CD4-positive, alpha-beta memory T cell (primary cell): ENCODE measurements around the gene FAM120A. TPM values are rescaled to one million over a fixed set of nuclear protein-coding genes. Genes with fewer than 3 reads are reported as not detected.
A peak's percentile ranks its signal among the peaks of the same experiment; 100 is the strongest.

Source experiments
- CTCF ChIA-PET: fragments of 350-600 bp; sonication (Branson Sonifier 250); formaldehyde crosslinking; loops from one replicate; lab custom pipeline; 2021; ENCODE audit warnings: inconsistent platforms; ENCODE audit not compliant: partially characterized antibody; lab: Charles Lee
- POLR2A ChIA-PET: fragments of 350-600 bp; sonication (Branson Sonifier 250); formaldehyde crosslinking; loops from one replicate; lab custom pipeline; 2021; ENCODE audit not compliant: partially characterized antibody; lab: Charles Lee
- DNase-seq, 5 donors: peaks; one replicate each; pipeline versions ENCODE4 v3.0.0 to v3.0.0-alpha.2; 2020 to 2022; ENCODE audit warnings: mixed read lengths in 1 of 5
- H3K27ac ChIP-seq: one replicate; pipeline ENCODE4 v1.7.0; 2013; ENCODE audit warnings: low read depth, low read length
- H3K27me3 ChIP-seq: 2 replicates; pipeline ENCODE4 v1.7.0; 2013; ENCODE audit warnings: mild to moderate bottlenecking, low read length, moderate library complexity; ENCODE audit not compliant: insufficient read depth
- H3K36me3 ChIP-seq: 2 replicates; pipeline ENCODE4 v1.7.0; 2013; ENCODE audit warnings: mild to moderate bottlenecking, low read length, moderate library complexity; ENCODE audit not compliant: insufficient read depth
- H3K4me1 ChIP-seq: 2 replicates; pipeline ENCODE4 v1.7.0; 2013; ENCODE audit warnings: mild to moderate bottlenecking, low read length, moderate library complexity; ENCODE audit not compliant: insufficient read depth
- H3K4me3 ChIP-seq, 2 donors: one replicate each; pipeline ENCODE4 v1.7.0; 2013; ENCODE audit warnings: low read length in 2 of 2, mild to moderate bottlenecking in 1 of 2
- H3K9me3 ChIP-seq, 2 donors: one replicate each; pipeline ENCODE4 v1.7.0; 2013; ENCODE audit warnings: low read length in 2 of 2, control low read depth in 1 of 2; ENCODE audit not compliant: control insufficient read depth in 1 of 2
- H3K27ac Mint-ChIP-seq, 7 donors: one replicate each; pipeline ENCODE4 v1.8.0; 2020 to 2021; ENCODE audit warnings: mixed read lengths in 7 of 7, mild to moderate bottlenecking in 6 of 7, inconsistent platforms in 3 of 7, moderate library complexity in 3 of 7
- H3K27me3 Mint-ChIP-seq, 2 donors: one replicate each; pipeline ENCODE4 v1.8.0; 2020 to 2021; ENCODE audit warnings: mixed read lengths in 2 of 2
- H3K36me3 Mint-ChIP-seq, 2 donors: one replicate each; pipeline ENCODE4 v1.8.0; 2020 to 2021; ENCODE audit warnings: mixed read lengths in 2 of 2, inconsistent platforms in 1 of 2, mild to moderate bottlenecking in 1 of 2
- H3K4me1 Mint-ChIP-seq, 4 donors: one replicate each; pipeline ENCODE4 v1.8.0; 2020 to 2021; ENCODE audit warnings: mixed read lengths in 4 of 4, mild to moderate bottlenecking in 1 of 4
- H3K4me3 Mint-ChIP-seq, 8 donors: one replicate each; pipeline ENCODE4 v1.8.0; 2020 to 2021; ENCODE audit warnings: mixed read lengths in 8 of 8, mild to moderate bottlenecking in 7 of 8, moderate library complexity in 6 of 8, inconsistent platforms in 3 of 8
- H3K9me3 Mint-ChIP-seq, 8 donors: one replicate each; pipeline ENCODE4 v1.8.0; 2020 to 2021; ENCODE audit warnings: mixed read lengths in 8 of 8, mild to moderate bottlenecking in 5 of 8, inconsistent platforms in 3 of 8, moderate library complexity in 1 of 8
- intact Hi-C: fragments of 100-400 bp; cut with micrococcal nuclease; formaldehyde crosslinking; loops from one replicate; pipeline ENCODE4 v1.15.1; 2023
- polyA plus RNA-seq, 2 donors: library from polyadenylated mRNA; unstranded; fragments of 300-500 nt; fragmentation: Illumina TruSeq; gene quantifications; one replicate each; pipeline ENCODE4 v1.2.3, GENCODE V29; 2021
- total RNA-seq, 2 experiments: library from RNA; stranded (reverse); gene quantifications; one replicate each; pipeline ENCODE4 v1.2.3, GENCODE V29; 2021

FAM120A gene
- total and polyA plus RNA-seq, 4 experiments from 2014 or later = 6.2 to 88.5 (median 49.9) TPM

DNA sequence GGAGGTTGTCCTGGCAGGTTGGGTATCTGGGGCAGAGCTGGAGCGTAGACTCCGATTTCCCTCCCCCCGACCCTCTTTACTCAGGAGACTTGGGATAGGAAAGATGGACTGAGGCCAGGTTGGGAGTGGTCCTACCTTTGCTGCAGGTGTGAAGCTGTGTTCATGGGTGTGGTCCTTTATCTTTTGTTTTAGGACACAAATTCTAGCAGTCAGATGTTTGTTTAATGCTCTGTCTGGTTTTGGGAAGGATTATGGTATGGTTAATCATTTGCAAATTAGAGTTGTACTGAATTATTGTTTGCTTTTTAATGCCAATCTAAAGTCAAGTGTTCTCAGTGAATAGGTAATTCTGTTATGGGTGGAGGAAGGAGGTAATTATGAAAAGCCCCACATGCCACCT is 16.0 kb downstream of the FAM120A start:
- H3K27ac ChIP-seq = no peak overlapping the region
- peaks cover 69 to 93% (median 79%) of the 10 kb centered on the region in 4 donors for H3K4me1 Mint-ChIP-seq
- peak overlapping the region in 7 of 8 donors; percentile 41 to 76 (median 67) for H3K4me3 Mint-ChIP-seq
- no peaks in the 10 kb centered on the region for H3K27me3 Mint-ChIP-seq
- H3K4me1 ChIP-seq = peaks cover 76% of the 10 kb centered on the region
- ChIA-PET POLR2A (interaction anchor here (1.1 kb wide), 1 partner anchor 14 kb away, joined by 3 read pairs; the partner anchor contains the start of gene FAM120AOS), CTCF (no interaction called here)
- no peaks in the 10 kb centered on the region for H3K36me3 ChIP-seq
- peaks cover 14 to 21% of the 10 kb centered on the region in 2 donors for H3K36me3 Mint-ChIP-seq
- H3K4me3 ChIP-seq = no peak overlapping the region
- DNase-seq = no peak
- intact Hi-C loops = no loop called here
- no peaks in the 10 kb centered on the region for H3K9me3 Mint-ChIP-seq
- H3K9me3 ChIP-seq = no peaks in the 10 kb centered on the region
- H3K27ac Mint-ChIP-seq = peak overlapping the region in 4 of 7 donors; percentile 22 to 61 (median 40)
- no peaks in the 10 kb centered on the region for H3K27me3 ChIP-seq

DNA sequence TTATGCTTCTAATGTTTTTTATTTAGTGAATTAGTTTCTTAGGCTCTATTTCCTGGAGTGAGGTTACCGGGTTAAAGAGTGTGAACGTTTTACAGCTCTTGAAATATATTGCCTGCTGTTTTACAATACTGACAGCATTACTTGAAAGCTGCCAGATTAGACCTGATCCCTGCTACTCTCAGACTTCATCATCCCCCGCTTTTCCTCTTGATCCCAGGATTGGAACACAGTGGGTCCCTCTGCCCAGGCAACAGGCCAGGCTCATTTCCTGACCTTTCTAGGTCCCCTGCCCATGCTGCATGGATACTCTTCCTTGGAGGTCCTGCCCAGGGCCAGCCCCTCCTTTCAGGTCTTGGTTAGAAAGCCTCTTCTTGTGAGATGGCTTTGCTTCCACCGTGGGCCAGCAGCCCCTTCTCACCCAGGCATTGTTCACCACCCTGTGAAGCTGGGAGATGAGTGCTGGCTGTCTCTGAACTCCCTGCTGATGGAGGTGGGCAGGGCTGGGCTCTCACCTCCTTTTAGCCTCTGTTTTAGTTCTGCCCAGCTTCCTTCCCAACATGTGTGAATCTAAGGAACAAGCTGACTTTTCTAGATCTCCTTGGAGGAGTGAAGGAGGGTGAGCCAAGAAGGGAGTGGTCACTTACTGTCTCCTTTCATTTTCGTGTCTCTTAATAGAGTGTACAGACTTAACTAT is 17.4 kb downstream of the FAM120A start:
- ChIA-PET POLR2A (no interaction called here), CTCF (interaction anchor here (0.6 kb wide), 1 partner anchor 10 kb away, joined by 3 read pairs; no protein-coding TSS in a partner anchor)
- Histone ChIP-seq H3K36me3 (no peaks in the 10 kb centered on the region), H3K27ac (no peak overlapping the region), H3K9me3 (no peaks in the 10 kb centered on the region), H3K4me3 (no peak overlapping the region), H3K4me1 (peaks cover 68% of the 10 kb centered on the region), H3K27me3 (no peaks in the 10 kb centered on the region)
- peaks cover 59 to 80% (median 67%) of the 10 kb centered on the region in 4 donors for H3K4me1 Mint-ChIP-seq
- H3K36me3 Mint-ChIP-seq = peaks cover 14 to 24% of the 10 kb centered on the region in 2 donors
- peak overlapping the region in 6 of 7 donors; percentile 16 to 82 (median 56) for H3K27ac Mint-ChIP-seq
- peak overlapping the region in 5 of 8 donors; percentile 2 to 73 (median 39) for H3K4me3 Mint-ChIP-seq
- no peaks in the 10 kb centered on the region for H3K9me3 Mint-ChIP-seq
- DNase-seq = no peak
- H3K27me3 Mint-ChIP-seq = no peaks in the 10 kb centered on the region
- intact Hi-C loops = no loop called here

DNA sequence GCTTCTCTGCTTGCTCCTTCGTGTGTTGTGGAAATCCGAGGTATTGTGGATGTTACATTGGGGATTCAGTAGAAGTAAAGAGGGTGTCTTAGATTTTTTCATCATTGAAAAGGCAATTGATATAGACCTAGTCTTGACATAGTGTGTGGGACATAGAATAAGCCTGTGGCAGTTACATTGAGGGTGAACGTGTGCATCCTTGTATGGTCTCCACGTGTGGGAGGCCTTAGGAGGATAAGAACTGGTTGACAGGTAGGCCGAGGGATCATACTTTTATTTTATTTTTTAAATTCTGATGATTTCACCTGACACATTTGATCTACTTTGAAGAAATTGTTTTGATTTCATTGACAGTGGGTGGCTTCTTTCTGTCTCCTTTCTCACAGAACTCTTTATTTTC is 18.9 kb downstream of the FAM120A start:
- Mint-ChIP-seq H3K27me3 (no peaks in the 10 kb centered on the region), H3K27ac (peak overlapping the region in 4 of 7 donors; percentile 20 to 74 (median 36)), H3K4me3 (peak overlapping the region in 3 of 8 donors; percentile 9 to 55 (median 42)), H3K9me3 (no peaks in the 10 kb centered on the region), H3K4me1 (peaks cover 49 to 67% (median 58%) of the 10 kb centered on the region in 4 donors), H3K36me3 (peaks cover 19 to 26% of the 10 kb centered on the region in 2 donors)
- intact Hi-C loops = no loop called here
- no peak for DNase-seq
- CTCF ChIA-PET = interaction anchor here (0.6 kb wide), 1 partner anchor 24 kb away, joined by 3 read pairs; no protein-coding TSS in a partner anchor
- POLR2A ChIA-PET = no interaction called here
- Histone ChIP-seq H3K27ac (no peak overlapping the region), H3K36me3 (no peaks in the 10 kb centered on the region), H3K4me1 (peaks cover 53% of the 10 kb centered on the region), H3K9me3 (no peaks in the 10 kb centered on the region), H3K27me3 (no peaks in the 10 kb centered on the region), H3K4me3 (no peak overlapping the region)

DNA sequence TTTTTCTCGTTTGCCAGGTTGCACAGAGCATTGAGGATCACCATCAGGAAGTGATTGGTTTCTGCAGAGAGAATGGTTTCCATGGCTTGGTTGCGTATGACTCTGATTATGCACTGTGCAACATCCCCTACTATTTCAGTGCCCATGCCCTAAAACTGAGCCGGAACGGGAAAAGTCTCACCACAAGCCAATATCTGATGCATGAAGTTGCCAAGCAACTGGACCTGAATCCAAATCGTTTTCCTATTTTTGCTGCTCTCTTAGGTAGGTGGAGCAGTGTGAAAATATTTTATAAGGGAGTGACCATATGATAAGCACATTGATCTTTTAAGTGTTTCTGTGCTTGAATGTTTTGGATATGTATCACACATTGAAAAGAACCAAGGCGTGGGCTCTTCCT is 19.6 kb downstream of the FAM120A start:
- no peaks in the 10 kb centered on the region for H3K27me3 Mint-ChIP-seq

DNA sequence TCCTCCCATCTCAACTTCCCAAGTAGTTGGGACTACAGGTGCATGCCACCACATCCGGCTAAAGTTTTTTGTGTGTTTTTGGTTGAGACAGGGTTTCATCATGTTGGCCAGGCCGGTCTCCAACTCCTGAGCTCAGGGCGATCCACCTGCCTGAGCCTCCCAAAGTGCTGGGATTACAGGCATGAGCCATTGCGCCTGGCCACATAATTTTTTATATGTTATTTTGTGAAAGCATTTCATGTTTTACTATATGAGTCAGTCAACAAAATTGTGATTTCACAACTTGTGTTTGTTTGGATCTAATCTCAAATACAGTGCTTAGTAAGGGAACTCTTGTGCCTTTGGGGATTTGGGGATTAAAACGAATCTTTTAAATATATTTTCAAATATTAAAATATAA is 21.9 kb downstream of the FAM120A start:
- Histone ChIP-seq H3K27me3 (no peaks in the 10 kb centered on the region), H3K9me3 (no peaks in the 10 kb centered on the region), H3K27ac (no peak overlapping the region), H3K4me1 (peaks cover 23% of the 10 kb centered on the region), H3K36me3 (no peaks in the 10 kb centered on the region), H3K4me3 (no peak overlapping the region)
- Mint-ChIP-seq H3K27me3 (no peaks in the 10 kb centered on the region), H3K4me3 (no peak overlapping the region), H3K27ac (no peak overlapping the region), H3K36me3 (peaks cover 30 to 47% of the 10 kb centered on the region in 2 donors), H3K9me3 (no peaks in the 10 kb centered on the region), H3K4me1 (peaks cover 38 to 56% (median 48%) of the 10 kb centered on the region in 4 donors)
- intact Hi-C loops = no loop called here
- POLR2A ChIA-PET = interaction anchor here (0.9 kb wide), 1 partner anchor 20 kb away, joined by 3 read pairs; the partner anchor contains the start of gene FAM120AOS
- CTCF ChIA-PET = interaction anchor here (0.9 kb wide), 1 partner anchor 20 kb away, joined by 5 read pairs; the partner anchor contains the start of gene FAM120AOS
- no peak for DNase-seq

More for the DNA sequence above, 19.6 kb downstream of the FAM120A start:
- Histone ChIP-seq H3K36me3 (no peaks in the 10 kb centered on the region), H3K27me3 (no peaks in the 10 kb centered on the region), H3K4me1 (peaks cover 45% of the 10 kb centered on the region), H3K27ac (no peak overlapping the region), H3K4me3 (no peak overlapping the region), H3K9me3 (no peaks in the 10 kb centered on the region)
- DNase-seq = no peak
- no peaks in the 10 kb centered on the region for H3K9me3 Mint-ChIP-seq
- H3K4me3 Mint-ChIP-seq = no peak overlapping the region
- POLR2A ChIA-PET = no interaction called here
- CTCF ChIA-PET = no interaction called here
- peaks cover 49 to 66% (median 57%) of the 10 kb centered on the region in 4 donors for H3K4me1 Mint-ChIP-seq
- H3K36me3 Mint-ChIP-seq = peaks cover 22 to 31% of the 10 kb centered on the region in 2 donors
- no peak overlapping the region for H3K27ac Mint-ChIP-seq
- intact Hi-C loops = no loop called here

DNA sequence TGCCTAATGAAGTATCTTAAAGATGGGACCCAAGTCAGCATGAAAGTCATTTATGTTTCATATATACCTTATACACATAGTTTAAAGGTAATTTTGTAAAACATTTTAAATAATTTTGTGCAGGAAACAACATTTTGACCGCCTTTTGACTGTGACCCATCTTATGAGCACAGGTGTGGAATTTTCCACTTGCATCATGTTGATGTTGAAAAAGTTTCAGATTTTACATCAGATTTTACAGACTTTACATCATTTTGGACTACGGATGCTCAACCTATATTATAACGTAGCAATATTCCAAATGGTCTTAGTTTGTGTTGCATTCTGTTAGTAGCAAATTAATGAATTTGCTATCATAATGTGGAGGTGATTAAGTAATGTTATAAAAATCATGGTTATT is 23.6 kb downstream of the FAM120A start:
- ChIA-PET POLR2A (interaction anchor here (1.1 to 1.3 kb wide), 2 partner anchors 11 to 91 kb away, joined by 3 to 4 read pairs; no protein-coding TSS in a partner anchor), CTCF (no interaction called here)
- DNase-seq = no peak
- H3K36me3 Mint-ChIP-seq = peaks cover 36 to 51% of the 10 kb centered on the region in 2 donors
- no peaks in the 10 kb centered on the region for H3K9me3 ChIP-seq
- no peak overlapping the region for H3K4me3 ChIP-seq
- H3K9me3 Mint-ChIP-seq = no peaks in the 10 kb centered on the region
- no peak overlapping the region for H3K27ac ChIP-seq
- no peak overlapping the region for H3K4me3 Mint-ChIP-seq
- H3K27me3 ChIP-seq = no peaks in the 10 kb centered on the region
- H3K27ac Mint-ChIP-seq = no peak overlapping the region
- peaks cover 7% of the 10 kb centered on the region for H3K36me3 ChIP-seq
- no peaks in the 10 kb centered on the region for H3K27me3 Mint-ChIP-seq
- peaks cover 6% of the 10 kb centered on the region for H3K4me1 ChIP-seq
- H3K4me1 Mint-ChIP-seq = peaks cover 34 to 46% (median 39%) of the 10 kb centered on the region in 4 donors
- intact Hi-C loops = no loop called here

DNA sequence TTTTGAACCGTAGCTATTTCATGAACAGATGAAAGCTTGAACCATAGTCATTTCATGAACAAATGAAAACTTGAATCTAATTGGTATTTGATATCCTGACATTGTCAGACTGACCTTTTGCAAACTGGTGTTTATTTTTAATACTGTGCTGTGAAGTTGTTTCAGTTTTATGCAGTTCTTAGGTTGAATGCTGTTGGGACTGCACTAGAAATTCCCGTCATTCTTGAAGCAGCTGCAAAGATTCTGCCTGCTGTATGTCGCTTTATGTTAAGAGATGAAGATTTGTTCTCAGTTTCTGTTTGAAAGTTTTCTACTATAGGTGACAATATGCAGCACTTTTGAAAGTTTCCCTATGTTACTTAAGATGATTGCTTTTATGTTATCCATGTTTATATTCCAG is 24.4 kb downstream of the FAM120A start:
- H3K36me3 ChIP-seq = peaks cover 10% of the 10 kb centered on the region
- H3K27me3 Mint-ChIP-seq = no peaks in the 10 kb centered on the region
- POLR2A ChIA-PET = interaction anchor here (1.3 kb wide), 1 partner anchor 12 kb away, joined by 3 read pairs; no protein-coding TSS in a partner anchor

More for the DNA sequence above, 24.4 kb downstream of the FAM120A start:
- Histone ChIP-seq H3K27ac (no peak overlapping the region), H3K4me3 (no peak overlapping the region), H3K27me3 (no peaks in the 10 kb centered on the region), H3K4me1 (no peaks in the 10 kb centered on the region), H3K9me3 (no peaks in the 10 kb centered on the region)
- Mint-ChIP-seq H3K4me1 (peaks cover 29 to 45% (median 37%) of the 10 kb centered on the region in 4 donors), H3K4me3 (no peak overlapping the region), H3K9me3 (no peaks in the 10 kb centered on the region), H3K27ac (peak overlapping the region in 1 of 7 donors; percentile 11), H3K36me3 (peaks cover 31 to 52% of the 10 kb centered on the region in 2 donors)
- no peak for DNase-seq
- CTCF ChIA-PET = no interaction called here
- intact Hi-C loops = no loop called here
